Osteoblast (primary cell): ENCODE data around the gene RBM19. TPM values are rescaled to one million over a fixed set of nuclear protein-coding genes. Genes with fewer than 3 reads are reported as not detected.

Experiments used
- DNase-seq: peaks from one replicate; pipeline ENCODE4 v3.0.0; 2011; ENCODE audit warnings: low spot score, mixed read lengths; ENCODE audit not compliant: insufficient read length; ENCODE audit errors: missing footprints
- H2AFZ ChIP-seq: 2 replicates; pipeline ENCODE4 v1.6.0; 2011; ENCODE audit warnings: mild to moderate bottlenecking, low read length
- H3K27ac ChIP-seq: 2 replicates; pipeline ENCODE4 v1.5.1; 2011; ENCODE audit warnings: mild to moderate bottlenecking, low read depth, low read length, moderate library complexity
- H3K27me3 ChIP-seq: 2 replicates; pipeline ENCODE4 v1.6.0; 2012; ENCODE audit warnings: mild to moderate bottlenecking, control low read depth, inconsistent platforms, low read length, moderate library complexity; ENCODE audit not compliant: insufficient read depth
- H3K36me3 ChIP-seq: 2 replicates; pipeline ENCODE4 v1.5.1; 2011; ENCODE audit warnings: mild to moderate bottlenecking, low read length, control low read depth, moderate library complexity; ENCODE audit not compliant: insufficient read depth
- H3K4me1 ChIP-seq: 2 replicates; pipeline ENCODE4 v1.5.1; 2011; ENCODE audit warnings: mild to moderate bottlenecking, low read length, control low read depth, moderate library complexity; ENCODE audit not compliant: insufficient read depth
- H3K4me2 ChIP-seq: 2 replicates; pipeline ENCODE4 v1.6.0; 2011; ENCODE audit warnings: mild to moderate bottlenecking, low read length; ENCODE audit not compliant: insufficient read depth
- H3K4me3 ChIP-seq: fragments of 200-600 bp; sonication (generic); 3 replicates; pipeline ENCODE4 v1.5.1; 2012; ENCODE audit warnings: mild to moderate bottlenecking, low read length, inconsistent platforms; ENCODE audit not compliant: insufficient read depth
- H3K79me2 ChIP-seq: 2 replicates; pipeline ENCODE4 v1.6.0; 2012; ENCODE audit warnings: mild to moderate bottlenecking, low read length, control low read depth, inconsistent platforms; ENCODE audit not compliant: insufficient read depth
- H3K9me3 ChIP-seq: 2 replicates; pipeline ENCODE4 v1.5.1; 2011; ENCODE audit warnings: low read depth, low read length, control low read depth
- H4K20me1 ChIP-seq: 2 replicates; pipeline ENCODE4 v1.6.0; 2012; ENCODE audit warnings: mild to moderate bottlenecking, low read length, control low read depth; ENCODE audit not compliant: insufficient read depth
- CTCF ChIP-seq: IDR thresholded peaks from 2 replicates; pipeline ENCODE4 v1.5.1; 2011; ENCODE audit warnings: mild to moderate bottlenecking, low read depth, low read length, moderate library complexity; ENCODE audit errors: extremely low read depth
- total RNA-seq: library from RNA; depleted of rRNA; stranded (reverse); fragments of >200 nt; gene quantifications from 2 replicates; pipeline ENCODE4 v1.2.3, GENCODE V29; 2012

The RBM19 gene
- total RNA-seq, 1 donor, result 27.5 TPM

DNA sequence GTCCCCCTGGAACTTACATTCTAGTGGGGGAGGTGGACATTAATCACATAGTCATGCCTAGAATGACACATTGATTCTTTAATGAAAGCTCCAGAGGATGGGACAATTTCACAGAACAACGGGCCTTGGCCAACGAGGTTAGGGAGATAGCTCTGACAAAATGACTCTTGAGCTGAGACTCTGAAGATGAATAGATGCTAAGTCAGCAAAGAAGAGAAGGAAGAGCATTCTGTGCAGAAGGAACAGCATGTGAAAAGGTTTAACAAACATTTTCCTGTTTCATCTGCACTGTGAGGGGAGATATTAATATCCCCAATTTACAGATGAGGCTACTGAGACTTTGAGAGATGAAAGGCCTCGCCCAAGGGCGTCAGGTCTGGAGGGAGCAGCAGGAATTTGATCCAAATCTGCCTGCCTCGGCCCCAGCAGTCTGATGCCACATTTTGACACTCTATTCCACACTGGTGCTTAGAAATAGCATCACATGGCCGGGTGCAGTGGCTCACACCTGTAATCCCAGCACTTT is 193.6 kb downstream of the RBM19 start:
- Histone ChIP-seq H3K79me2 (no peaks in the 10 kb centered on the region), H4K20me1 (no peaks in the 10 kb centered on the region), H3K4me1 (no peaks in the 10 kb centered on the region), H2AFZ (no peak overlapping the region), H3K27ac (no peak overlapping the region), H3K36me3 (no peaks in the 10 kb centered on the region), H3K9me3 (no peaks in the 10 kb centered on the region), H3K4me2 (no peak overlapping the region), H3K27me3 (peaks cover 15% of the 10 kb centered on the region), H3K4me3 (no peak overlapping the region)
- DNase-seq, result no peak
- TF ChIP-seq CTCF, result no peak

GRCh38 chr12:113770389-113770865 is 195.7 kb downstream of the RBM19 start:
- H3K4me1 ChIP-seq, result peaks cover 2% of the 10 kb centered on the region
- H3K4me3 ChIP-seq, result no peak overlapping the region
- no peaks in the 10 kb centered on the region for H4K20me1 ChIP-seq
- TF ChIP-seq CTCF, result no peak
- H3K79me2 ChIP-seq, result no peaks in the 10 kb centered on the region
- H2AFZ ChIP-seq, result no peak overlapping the region
- no peaks in the 10 kb centered on the region for H3K9me3 ChIP-seq
- peaks cover 4% of the 10 kb centered on the region for H3K27me3 ChIP-seq
- H3K27ac ChIP-seq, result no peak overlapping the region
- no peak overlapping the region for H3K4me2 ChIP-seq
- no peak for DNase-seq
- H3K36me3 ChIP-seq, result no peaks in the 10 kb centered on the region

DNA sequence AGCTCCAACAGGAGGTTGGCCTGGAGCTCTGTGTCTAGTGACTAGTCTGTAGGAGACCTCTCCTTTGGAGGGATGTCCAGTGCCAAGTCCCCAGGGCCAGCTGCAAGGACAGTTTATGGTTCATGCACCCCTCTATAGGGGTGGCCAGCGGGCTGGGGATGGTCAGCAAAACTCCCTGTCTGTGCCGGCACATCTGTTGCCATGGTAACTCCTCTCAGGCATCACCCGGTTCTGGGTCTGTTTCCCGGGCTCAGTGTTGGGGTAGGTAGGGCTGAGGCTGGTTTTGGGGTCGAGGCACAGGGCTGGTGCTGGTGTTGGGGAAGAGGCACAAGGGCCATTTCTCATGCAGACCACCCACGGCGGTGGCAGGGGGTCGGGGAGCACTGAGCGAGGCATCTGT is 196.8 kb downstream of the RBM19 start:
- Histone ChIP-seq H3K27me3 (peaks cover 3% of the 10 kb centered on the region), H3K79me2 (no peaks in the 10 kb centered on the region), H3K4me3 (no peak overlapping the region), H4K20me1 (no peaks in the 10 kb centered on the region), H2AFZ (no peak overlapping the region), H3K9me3 (no peaks in the 10 kb centered on the region), H3K27ac (no peak overlapping the region), H3K4me1 (peaks cover 2% of the 10 kb centered on the region), H3K36me3 (no peaks in the 10 kb centered on the region), H3K4me2 (no peak overlapping the region)
- no peak for DNase-seq
- TF ChIP-seq CTCF, result no peak

DNA sequence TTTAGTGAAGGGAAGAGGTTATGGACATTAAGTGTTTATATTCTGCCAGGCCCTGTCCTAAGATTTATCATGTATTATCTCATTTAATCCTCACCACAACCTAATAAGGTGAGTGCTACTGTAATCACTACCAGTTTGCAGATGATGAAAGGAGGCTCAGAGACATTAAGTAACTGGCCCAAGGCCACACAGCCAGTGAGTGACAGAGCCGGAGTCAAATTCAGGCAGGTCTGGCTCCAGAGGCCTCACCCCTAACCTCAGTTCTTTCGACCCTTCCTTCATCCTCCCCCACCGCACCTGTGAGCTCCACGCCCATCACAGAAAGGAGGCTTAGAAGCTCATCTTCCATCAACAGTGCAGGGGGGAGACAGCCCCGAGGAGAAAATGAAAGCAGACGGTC is 197.3 kb downstream of the RBM19 start:
- no peaks in the 10 kb centered on the region for H3K36me3 ChIP-seq
- no peak for TF ChIP-seq CTCF
- H3K27ac ChIP-seq, result no peak overlapping the region
- peaks cover 3% of the 10 kb centered on the region for H3K27me3 ChIP-seq
- DNase-seq, result no peak
- no peaks in the 10 kb centered on the region for H4K20me1 ChIP-seq
- H3K4me2 ChIP-seq, result no peak overlapping the region
- no peaks in the 10 kb centered on the region for H3K9me3 ChIP-seq
- H3K79me2 ChIP-seq, result no peaks in the 10 kb centered on the region
- no peak overlapping the region for H3K4me3 ChIP-seq
- no peak overlapping the region for H2AFZ ChIP-seq
- peaks cover 2% of the 10 kb centered on the region for H3K4me1 ChIP-seq
